Neuronal stem cell (in vitro differentiated cells): ENCODE measurements around the gene DTNBP1.

ENCODE experiments used
- DNase-seq: peaks from one replicate; pipeline ENCODE4 v3.0.0-alpha.2; 2013; ENCODE audit warnings: low spot score
- H2AFZ ChIP-seq: one replicate; pipeline ENCODE4 v1.6.1; 2013; ENCODE audit warnings: mild to moderate bottlenecking, low read length, inconsistent platforms
- H2AK5ac ChIP-seq: 2 replicates; pipeline ENCODE4 v1.6.1; 2013; ENCODE audit warnings: low read depth, mild to moderate bottlenecking, inconsistent platforms, low read length, moderate library complexity, mixed read lengths
- H2BK120ac ChIP-seq: 2 replicates; pipeline ENCODE4 v1.6.1; 2013; ENCODE audit warnings: low read depth, mild to moderate bottlenecking, inconsistent platforms, low read length, moderate library complexity, mixed read lengths
- H2BK12ac ChIP-seq: one replicate; pipeline ENCODE4 v1.6.1; 2013; ENCODE audit warnings: low read length, inconsistent platforms
- H2BK15ac ChIP-seq: 2 replicates; pipeline ENCODE4 v1.6.1; 2013; ENCODE audit warnings: mild to moderate bottlenecking, low read length, inconsistent platforms, mixed read lengths
- H2BK5ac ChIP-seq: one replicate; pipeline ENCODE4 v1.6.1; 2013; ENCODE audit warnings: inconsistent platforms, mild to moderate bottlenecking, low read length, moderate library complexity
- H3K14ac ChIP-seq: one replicate; pipeline ENCODE4 v1.6.1; 2013; ENCODE audit warnings: low read length, inconsistent platforms
- H3K18ac ChIP-seq: 2 replicates; pipeline ENCODE4 v1.6.1; 2013; ENCODE audit warnings: low read length, inconsistent platforms
- H3K23ac ChIP-seq: 2 replicates; pipeline ENCODE4 v1.6.1; 2013; ENCODE audit warnings: low read depth, mild to moderate bottlenecking, mixed read lengths, low read length, inconsistent platforms; ENCODE audit not compliant: poor library complexity
- H3K27ac ChIP-seq: replicated peaks from 3 replicates; pipeline ENCODE4 v1.5.1; 2013; ENCODE audit warnings: low read length, inconsistent platforms
- H3K27me3 ChIP-seq, 3 experiments: 2 replicates each; pipeline ENCODE4 v1.6.1; 2013; ENCODE audit warnings: low read length in 3 of 3, mild to moderate bottlenecking in 2 of 3, inconsistent platforms in 1 of 3, low read depth in 1 of 3, mixed read lengths in 1 of 3, moderate library complexity in 1 of 3; ENCODE audit not compliant: control insufficient read depth in 3 of 3, insufficient read depth in 3 of 3
- H3K36me3 ChIP-seq, 2 donors: replicated peaks in 1 of 2; 2 replicates each; pipeline ENCODE4 v1.6.1; 2013; ENCODE audit warnings: low read length in 2 of 2; ENCODE audit not compliant: control insufficient read depth in 2 of 2, insufficient read depth in 2 of 2
- H3K4ac ChIP-seq: 2 replicates; pipeline ENCODE4 v1.6.1; 2013; ENCODE audit warnings: inconsistent platforms, mild to moderate bottlenecking, low read length, moderate library complexity
- H3K4me1 ChIP-seq, 2 donors: 1 replicate in 1 of 2; 2 replicates in 1 of 2; pipeline ENCODE4 v1.6.1; 2013; ENCODE audit warnings: low read length in 2 of 2, low read depth in 1 of 2; ENCODE audit not compliant: control insufficient read depth in 2 of 2, insufficient read depth in 1 of 2
- H3K4me2 ChIP-seq: one replicate; pipeline ENCODE4 v1.6.1; 2013; ENCODE audit warnings: mild to moderate bottlenecking, low read length, inconsistent platforms; ENCODE audit not compliant: insufficient read depth, poor library complexity, severe bottlenecking
- H3K4me3 ChIP-seq, 2 donors: 2 replicates each; pipeline ENCODE4 v1.5.1; 2013; ENCODE audit warnings: low read length in 2 of 2, mild to moderate bottlenecking in 2 of 2, inconsistent platforms in 1 of 2, moderate library complexity in 1 of 2
- H3K79me1 ChIP-seq: one replicate; pipeline ENCODE4 v1.6.1; 2013; ENCODE audit warnings: low read depth, mild to moderate bottlenecking, inconsistent platforms, low read length, moderate library complexity
- H3K9ac ChIP-seq: one replicate; pipeline ENCODE4 v1.6.1; 2013; ENCODE audit warnings: mild to moderate bottlenecking, low read depth, low read length, inconsistent platforms; ENCODE audit not compliant: poor library complexity
- H3K9me3 ChIP-seq, 2 donors: replicated peaks in 1 of 2; 2 replicates each; pipeline versions ENCODE3 to v1.6.1; 2013; ENCODE audit warnings: low read length in 2 of 2, mild to moderate bottlenecking in 2 of 2, inconsistent platforms in 1 of 2, low read depth in 1 of 2, mixed read lengths in 1 of 2, moderate library complexity in 1 of 2; ENCODE audit not compliant: control insufficient read depth in 2 of 2, insufficient read depth in 1 of 2
- H4K8ac ChIP-seq: one replicate; pipeline ENCODE4 v1.6.1; 2013; ENCODE audit warnings: low read depth, mild to moderate bottlenecking, inconsistent platforms, low read length, moderate library complexity
- H4K91ac ChIP-seq: one replicate; pipeline ENCODE4 v1.6.1; 2013; ENCODE audit warnings: low read length, low read depth, mild to moderate bottlenecking, inconsistent platforms; ENCODE audit not compliant: poor library complexity
- WGBS, 2 donors: extraction: QIAGEN DNeasy Blood & Tissue Kit; methylation state at CpG; one replicate each; pipeline ENCODE4 v1.1.7; 2013; ENCODE audit warnings: missing lambda C conversion rate in 2 of 2, mixed read lengths in 1 of 2; ENCODE audit not compliant: insufficient read length in 2 of 2, insufficient replicate concordance in 1 of 2; ENCODE audit errors: extremely low coverage in 2 of 2; 5-methylcytosine and 5-hydroxymethylcytosine counted together

The DTNBP1 gene

GRCh38 chr6:15594512-15595259 lies 68.1 kb downstream of the DTNBP1 start:
- no peaks in the 10 kb centered on the region for H3K36me3 ChIP-seq
- H4K91ac ChIP-seq, result no peak overlapping the region
- no peak overlapping the region for H2BK120ac ChIP-seq
- H3K23ac ChIP-seq, result no peak overlapping the region
- no peak overlapping the region for H2AK5ac ChIP-seq
- no peak overlapping the region for H2BK12ac ChIP-seq
- H3K4me2 ChIP-seq, result no peak overlapping the region
- no peaks in the 10 kb centered on the region for H3K9me3 ChIP-seq
- no peak overlapping the region for H2BK15ac ChIP-seq
- no peak overlapping the region for H2AFZ ChIP-seq
- no peak overlapping the region for H3K9ac ChIP-seq
- H3K79me1 ChIP-seq, result no peaks in the 10 kb centered on the region
- DNase-seq, result no peak
- H3K18ac ChIP-seq, result no peak overlapping the region
- no CpG with 5 or more reads among the region's 7 CpGs for WGBS, 2 donors
- H3K4me1 ChIP-seq, result no peaks in the 10 kb centered on the region
- no peak overlapping the region for H2BK5ac ChIP-seq
- no peak overlapping the region for H3K4me3 ChIP-seq
- H3K27ac ChIP-seq, result no peak overlapping the region
- no peaks in the 10 kb centered on the region for H3K27me3 ChIP-seq
- no peak overlapping the region for H4K8ac ChIP-seq
- no peak overlapping the region for H3K14ac ChIP-seq
- no peak overlapping the region for H3K4ac ChIP-seq

- no peak overlapping the region for H3K9ac ChIP-seq
- WGBS, 2 donors, result no CpG with 5 or more reads among the region's 2 CpGs
- H2BK15ac ChIP-seq, result no peak overlapping the region
- no peak overlapping the region for H4K8ac ChIP-seq
- no peaks in the 10 kb centered on the region for H3K27me3 ChIP-seq
- no peak overlapping the region for H2BK5ac ChIP-seq
- no peak overlapping the region for H4K91ac ChIP-seq
- no peak overlapping the region for H3K18ac ChIP-seq
- H3K14ac ChIP-seq, result no peak overlapping the region
- H2BK120ac ChIP-seq, result no peak overlapping the region
- DNase-seq, result no peak
- no peak overlapping the region for H2AFZ ChIP-seq
- H3K27ac ChIP-seq, result no peak overlapping the region
- no peak overlapping the region for H2BK12ac ChIP-seq
- no peaks in the 10 kb centered on the region for H3K9me3 ChIP-seq
- H2AK5ac ChIP-seq, result no peak overlapping the region
- no peak overlapping the region for H3K23ac ChIP-seq
- no peak overlapping the region for H3K4me2 ChIP-seq
- no peaks in the 10 kb centered on the region for H3K79me1 ChIP-seq
- no peak overlapping the region for H3K4me3 ChIP-seq
- H3K36me3 ChIP-seq, result no peaks in the 10 kb centered on the region
- H3K4ac ChIP-seq, result no peak overlapping the region
- no peaks in the 10 kb centered on the region for H3K4me1 ChIP-seq
Observed at GRCh38 chr6:15593798-15594197, 69.0 kb downstream of the DTNBP1 start.

- H3K23ac ChIP-seq, result no peak overlapping the region
- no peak for DNase-seq
- no CpG with 5 or more reads among the region's 2 CpGs for WGBS, 2 donors
- no peaks in the 10 kb centered on the region for H3K4me1 ChIP-seq
- H3K9me3 ChIP-seq, result no peaks in the 10 kb centered on the region
- H3K9ac ChIP-seq, result no peak overlapping the region
- H2BK15ac ChIP-seq, result no peak overlapping the region
- H3K18ac ChIP-seq, result no peak overlapping the region
- no peaks in the 10 kb centered on the region for H3K79me1 ChIP-seq
- H2AK5ac ChIP-seq, result no peak overlapping the region
- H2AFZ ChIP-seq, result no peak overlapping the region
- no peaks in the 10 kb centered on the region for H3K36me3 ChIP-seq
- H3K27me3 ChIP-seq, result no peaks in the 10 kb centered on the region
- no peak overlapping the region for H3K4ac ChIP-seq
- H3K4me2 ChIP-seq, result no peak overlapping the region
- no peak overlapping the region for H3K14ac ChIP-seq
- H3K4me3 ChIP-seq, result no peak overlapping the region
- H4K91ac ChIP-seq, result no peak overlapping the region
- no peak overlapping the region for H3K27ac ChIP-seq
- no peak overlapping the region for H2BK5ac ChIP-seq
- H2BK120ac ChIP-seq, result no peak overlapping the region
- no peak overlapping the region for H2BK12ac ChIP-seq
- H4K8ac ChIP-seq, result no peak overlapping the region
Observed at GRCh38 chr6:15592610-15593009, 70.2 kb downstream of the DTNBP1 start.

- no peak for DNase-seq
- WGBS, 2 donors, result no CpG with 5 or more reads among the region's 3 CpGs
- no peak overlapping the region for H2BK15ac ChIP-seq
Observed at GRCh38 chr6:15588971-15589634, 73.7 kb downstream of the DTNBP1 start.

More at GRCh38 chr6:15588971-15589634, 73.7 kb downstream of the DTNBP1 start:
- Histone ChIP-seq H4K8ac (no peak overlapping the region), H3K27me3 (no peaks in the 10 kb centered on the region), H3K79me1 (no peaks in the 10 kb centered on the region), H3K36me3 (no peaks in the 10 kb centered on the region), H2AK5ac (no peak overlapping the region), H3K4me2 (no peak overlapping the region), H2BK120ac (no peak overlapping the region), H3K23ac (no peak overlapping the region), H3K14ac (no peak overlapping the region), H3K27ac (no peak overlapping the region), H3K9ac (no peak overlapping the region), H2AFZ (no peak overlapping the region), H4K91ac (no peak overlapping the region), H2BK5ac (no peak overlapping the region), H3K4ac (no peak overlapping the region), H3K4me1 (no peaks in the 10 kb centered on the region), H3K18ac (no peak overlapping the region), H3K9me3 (no peaks in the 10 kb centered on the region), H2BK12ac (no peak overlapping the region), H3K4me3 (no peak overlapping the region)
